ENCODE measurements around the gene TCF7L1. TPM values are rescaled to one million over a fixed set of nuclear protein-coding genes. Genes with fewer than 3 reads are reported as not detected.
"Not testable (repeated sequence)": the region's sequence is repeated elsewhere in the genome, so short reads cannot be mapped to it uniquely, and the experiment has no call there.

Gene TCF7L1
- total RNA-seq, 6 experiments from 2014 or later, result 1.2 to 8.8 (median 3.7) TPM

GRCh38 chr2:85310330-85310729 is 177.1 kb downstream of the TCF7L1 start:
- DNase-seq, result no peak
- ATAC-seq, result no peak
- Histone ChIP-seq H3K9me3 (no peaks in the 10 kb centered on the region), H3K4me3 (no peak overlapping the region), H3K4me1 (peaks cover 0 to 33% (median 15%) of the 10 kb centered on the region in 4 donors), H3K27ac (no peak overlapping the region), H3K36me3 (peaks cover 0 to 10% (median 0%) of the 10 kb centered on the region in 4 donors), H3K27me3 (no peaks in the 10 kb centered on the region)
- TF ChIP-seq CTCF (IDR thresholded peaks at IDR 0.05), result no peak
- no peak for TF ChIP-seq POLR2A (IDR thresholded peaks at IDR 0.05)
- intact Hi-C loops (cut with DNase I), result no loop called here
- WGBS (ENCODE audit: insufficient coverage, low coverage, low lambda C conversion rate, missing lambda C conversion rate), result 90% methylated on average over 3 of the region's 3 CpGs

GRCh38 chr2:85312404-85312803 is 179.2 kb downstream of the TCF7L1 start:
- Histone ChIP-seq H3K9me3 (no peaks in the 10 kb centered on the region), H3K4me1 (peaks cover 0 to 21% (median 10%) of the 10 kb centered on the region in 4 donors), H3K4me3 (no peak overlapping the region), H3K27ac (no peak overlapping the region), H3K36me3 (peaks cover 0 to 26% (median 7%) of the 10 kb centered on the region in 4 donors), H3K27me3 (no peaks in the 10 kb centered on the region)
- intact Hi-C loops (cut with DNase I), result no loop called here
- no peak for TF ChIP-seq CTCF (IDR thresholded peaks at IDR 0.05)
- TF ChIP-seq POLR2A (IDR thresholded peaks at IDR 0.05), result no peak
- 80% methylated on average over 7 of the region's 7 CpGs for WGBS (ENCODE audit: insufficient coverage, low coverage, low lambda C conversion rate, missing lambda C conversion rate)
- DNase-seq, result no peak
- ATAC-seq, result no peak

- TF ChIP-seq POLR2A (IDR thresholded peaks at IDR 0.05) (no peak), CTCF (IDR thresholded peaks at IDR 0.05) (no peak)
- Histone ChIP-seq H3K9me3 (no peaks in the 10 kb centered on the region), H3K27me3 (no peaks in the 10 kb centered on the region), H3K4me1 (peaks cover 0 to under 1% (median 0%) of the 10 kb centered on the region in 4 donors), H3K27ac (no peak overlapping the region), H3K4me3 (no peak overlapping the region), H3K36me3 (peaks cover 0 to 46% (median 7%) of the 10 kb centered on the region in 4 donors)
- intact Hi-C loops (cut with DNase I), result no loop called here
- DNase-seq (no peak), ATAC-seq (peak in 3 of 4 donors; percentile 6 to 20 (median 12))
- 59% methylated on average over 2 of the region's 10 CpGs for WGBS (ENCODE audit: insufficient coverage, low coverage, low lambda C conversion rate, missing lambda C conversion rate)
Measured at GRCh38 chr2:85314884-85315242, 181.7 kb downstream of the TCF7L1 start.

GRCh38 chr2:85315921-85316320 is 182.7 kb downstream of the TCF7L1 start:
- intact Hi-C loops (cut with DNase I); H3K4me3 ChIP-seq; H3K27ac ChIP-seq; H3K4me1 ChIP-seq; H3K9me3 ChIP-seq; DNase-seq; H3K27me3 ChIP-seq: not testable (repeated sequence)
- peak in 2 of 4 donors; percentile 15 to 26 for ATAC-seq
- peaks cover 0 to 56% (median 9%) of the 10 kb centered on the region in 4 donors for H3K36me3 ChIP-seq
- WGBS (ENCODE audit: insufficient coverage, low coverage, low lambda C conversion rate, missing lambda C conversion rate), result no CpG with 5 or more reads among the region's 5 CpGs

GRCh38 chr2:85318222-85319074 is 185.3 kb downstream of the TCF7L1 start:
- intact Hi-C loops (cut with DNase I), result no loop called here
- Histone ChIP-seq H3K4me3 (no peak overlapping the region), H3K36me3 (peaks cover 0 to 80% (median 24%) of the 10 kb centered on the region in 4 donors), H3K9me3 (no peaks in the 10 kb centered on the region), H3K4me1 (peaks cover 0 to 19% (median 6%) of the 10 kb centered on the region in 4 donors), H3K27ac (no peak overlapping the region), H3K27me3 (no peaks in the 10 kb centered on the region)
- DNase-seq (no peak), ATAC-seq (peak in 3 of 4 donors; percentile 13 to 28 (median 23))
- TF ChIP-seq CTCF (IDR thresholded peaks at IDR 0.05) (no peak), POLR2A (IDR thresholded peaks at IDR 0.05) (no peak)
- 60% methylated on average over 10 of the region's 11 CpGs for WGBS (ENCODE audit: insufficient coverage, low coverage, low lambda C conversion rate, missing lambda C conversion rate)

Data from right lobe of liver (tissue), 6 donors.